ENCODE results near the gene CEP55.

Gene CEP55

GRCh38 chr10:93568105-93568390, 71.6 kb downstream of the CEP55 start:
- DNase-seq, result no peak

DNA sequence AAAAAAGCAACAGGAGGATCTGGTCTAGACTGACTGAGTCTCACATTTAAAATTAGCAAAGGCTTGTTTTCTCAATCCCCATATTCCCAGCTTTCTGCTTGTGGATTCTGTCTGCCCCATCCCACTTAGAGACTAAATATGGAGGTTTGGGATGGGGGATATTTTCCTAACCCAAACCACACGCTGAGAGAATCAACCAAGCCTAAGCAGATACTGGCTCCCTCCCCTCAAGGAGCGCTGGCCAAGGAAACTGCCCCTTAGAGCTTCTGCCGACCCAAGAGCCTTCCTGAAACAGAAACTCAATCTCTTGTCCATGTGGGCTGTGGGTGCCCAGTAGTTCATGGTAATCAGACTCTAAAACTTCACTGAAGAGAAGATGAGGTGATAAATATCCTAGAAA, 74.0 kb downstream of the CEP55 start:
- DNase-seq, result no peak

- no peak for DNase-seq
Measured at GRCh38 chr10:93572606-93573005, 76.2 kb downstream of the CEP55 start.

GRCh38 chr10:93573051-93573909, 76.9 kb downstream of the CEP55 start:
- DNase-seq, result no peak

- no peak for DNase-seq
Measured at GRCh38 chr10:93573924-93574323, 77.5 kb downstream of the CEP55 start.

DNA sequence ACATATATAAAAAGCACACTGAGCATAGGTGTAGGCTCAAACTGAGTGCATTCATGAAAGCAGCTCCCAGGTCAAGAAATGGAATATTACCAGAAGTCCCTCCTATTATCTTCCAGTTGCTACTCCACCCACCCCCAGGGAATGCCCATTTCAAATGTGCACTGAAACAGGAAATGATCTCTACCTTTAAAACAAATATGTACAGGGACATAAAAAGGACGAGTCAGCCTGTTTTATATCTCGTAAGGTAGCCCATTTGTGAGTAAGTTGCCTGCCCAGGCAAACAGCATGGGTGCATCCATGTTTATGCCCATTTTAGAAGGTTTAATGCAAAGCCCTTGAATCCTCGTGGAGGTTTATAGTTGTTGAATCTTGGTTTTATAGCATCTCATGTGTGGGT, 80.5 kb downstream of the CEP55 start:
- DNase-seq, result no peak

DNA sequence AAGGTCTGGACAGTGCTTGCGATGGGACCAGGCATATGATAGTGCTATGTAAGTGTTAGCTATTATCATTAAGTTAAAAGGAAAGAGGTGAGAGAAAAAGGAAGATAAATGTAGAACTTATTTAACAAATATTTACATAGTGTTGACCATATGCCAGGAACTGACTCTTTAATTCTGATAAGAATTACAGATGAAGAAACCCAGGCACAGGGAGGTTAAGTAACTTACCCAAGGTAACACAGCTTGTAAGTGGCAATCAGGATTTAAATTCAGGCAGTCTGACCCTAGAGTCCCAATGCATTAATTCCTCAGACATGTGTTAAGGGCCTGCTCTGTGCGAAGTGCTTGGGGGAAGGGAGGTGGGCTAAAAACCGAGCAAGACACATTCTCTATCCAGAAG, 81.2 kb downstream of the CEP55 start:
- DNase-seq, result no peak
